GM19099 (cell line): ENCODE measurements around the gene PRKAB1.

ENCODE experiments used
- POLR2A ChIP-seq: IDR thresholded peaks from 3 replicates; pipeline ENCODE4 v1.6.1; 2011; ENCODE audit warnings: low read depth; ENCODE audit not compliant: insufficient read length; ENCODE audit errors: extremely low read depth

Gene PRKAB1

DNA sequence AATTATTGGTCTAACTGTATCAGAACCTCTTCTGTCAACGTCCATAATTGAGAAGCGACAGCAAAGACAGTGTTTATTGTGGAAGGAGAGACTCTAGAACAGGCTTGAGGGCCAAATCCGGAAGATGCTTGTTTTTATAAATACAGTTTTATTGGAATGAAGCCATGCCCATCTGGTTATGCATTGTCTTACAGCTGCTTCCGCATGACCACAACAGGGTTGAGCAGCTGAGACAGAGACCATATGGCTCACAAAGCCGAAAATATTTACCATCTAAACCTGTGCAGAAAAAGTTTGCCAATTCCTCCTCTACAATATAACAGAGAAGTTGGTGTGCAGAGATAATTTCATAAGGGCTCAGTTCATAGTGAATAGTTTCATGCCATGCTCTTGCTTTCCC, 24.5 kb downstream of the PRKAB1 start:
- no peak for TF ChIP-seq POLR2A

- no peak for TF ChIP-seq POLR2A
Measured at GRCh38 chr12:119692997-119693396, 25.1 kb downstream of the PRKAB1 start.

DNA sequence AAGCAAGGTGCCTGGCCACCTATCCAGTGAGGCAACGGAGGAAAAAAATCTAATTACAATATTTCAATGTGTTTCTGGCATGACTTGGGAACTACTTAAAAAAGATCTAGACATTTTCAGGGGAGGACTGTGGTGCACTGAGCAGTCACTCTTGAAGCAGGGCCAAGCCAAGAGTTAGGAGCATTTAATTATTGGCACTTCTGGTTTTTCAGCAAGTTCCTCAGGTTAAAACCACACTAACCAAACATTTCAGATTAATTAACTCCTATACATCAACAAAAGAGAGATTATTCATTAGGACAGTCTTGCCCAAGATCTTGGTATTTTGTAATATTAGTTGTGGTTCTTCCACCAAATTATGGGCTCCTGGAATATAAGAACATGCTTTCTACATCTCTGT, 25.6 kb downstream of the PRKAB1 start:
- no peak for TF ChIP-seq POLR2A

- TF ChIP-seq POLR2A, result no peak
Measured at GRCh38 chr12:119694111-119694510, 26.2 kb downstream of the PRKAB1 start.

- no peak for TF ChIP-seq POLR2A
Measured at GRCh38 chr12:119695034-119695433, 27.1 kb downstream of the PRKAB1 start.

DNA sequence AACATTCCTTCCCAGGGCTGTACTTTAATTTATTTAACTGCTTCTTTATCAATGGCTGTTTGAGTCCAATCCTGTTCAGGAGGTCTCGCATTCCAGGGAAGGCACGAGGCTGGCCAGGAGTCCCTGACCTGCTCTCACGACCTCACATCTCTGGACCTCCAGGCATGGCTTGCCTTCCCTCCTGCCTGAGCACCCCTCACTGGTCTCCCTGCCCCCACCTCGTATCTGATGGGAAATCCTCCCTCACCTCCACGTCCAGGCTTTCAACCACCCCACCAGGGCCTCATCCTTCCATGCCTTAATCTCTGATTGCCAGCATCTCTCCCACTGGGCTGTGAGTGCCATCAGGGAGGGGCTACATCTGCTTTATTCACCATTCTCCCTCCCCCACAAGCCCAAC, 29.0 kb downstream of the PRKAB1 start:
- no peak for TF ChIP-seq POLR2A

DNA sequence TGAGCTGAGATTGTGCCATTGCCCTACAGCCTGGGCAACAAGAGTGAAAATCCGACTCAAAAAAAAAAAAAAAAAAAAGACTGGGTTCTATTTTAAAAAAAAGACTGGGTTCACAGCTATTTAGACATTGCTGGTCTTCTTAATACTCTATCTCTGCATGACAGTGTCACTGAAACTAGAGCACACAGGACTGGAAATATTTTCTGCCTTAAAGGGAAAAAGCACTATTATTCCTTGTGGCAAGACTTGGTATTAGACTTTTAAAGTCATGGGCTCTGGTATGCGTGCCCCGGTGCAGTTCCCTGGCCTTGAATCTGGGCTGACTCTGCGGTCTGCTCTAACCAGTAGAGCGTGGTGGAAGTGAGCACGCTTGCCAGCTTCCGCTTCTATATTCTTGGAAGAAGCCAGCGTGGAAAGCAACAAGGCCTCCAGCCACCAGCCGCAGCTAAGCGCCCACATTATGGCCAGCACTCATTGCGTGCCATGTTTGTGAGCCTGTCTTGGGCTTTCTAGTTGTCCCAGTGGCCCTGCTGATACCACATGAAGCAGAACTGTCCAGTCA, 31.3 kb downstream of the PRKAB1 start:
- no peak for TF ChIP-seq POLR2A

GRCh38 chr12:119700078-119700477, 32.1 kb downstream of the PRKAB1 start:
- no peak for TF ChIP-seq POLR2A

- TF ChIP-seq POLR2A, result no peak
Measured at GRCh38 chr12:119704065-119704747, 36.3 kb downstream of the PRKAB1 start.

DNA sequence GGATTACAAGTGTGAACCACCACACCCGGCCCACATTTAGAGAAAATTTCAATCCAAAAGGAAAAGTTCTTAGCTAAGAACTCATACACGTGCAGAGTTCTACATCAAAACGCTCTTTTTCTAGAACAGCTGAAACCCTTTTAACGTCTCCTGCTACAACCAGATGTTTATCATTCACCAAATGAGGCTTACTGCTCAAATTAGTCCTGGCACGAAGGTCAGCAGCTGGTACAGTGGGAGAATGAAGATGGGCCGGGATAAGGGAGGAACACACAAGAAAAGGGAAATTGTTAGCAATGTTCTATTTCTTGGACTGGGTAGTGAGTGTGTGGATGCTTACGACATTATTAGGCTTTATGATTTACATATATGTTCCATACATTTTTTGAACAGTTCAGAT, 37.2 kb downstream of the PRKAB1 start:
- TF ChIP-seq POLR2A, result no peak

DNA sequence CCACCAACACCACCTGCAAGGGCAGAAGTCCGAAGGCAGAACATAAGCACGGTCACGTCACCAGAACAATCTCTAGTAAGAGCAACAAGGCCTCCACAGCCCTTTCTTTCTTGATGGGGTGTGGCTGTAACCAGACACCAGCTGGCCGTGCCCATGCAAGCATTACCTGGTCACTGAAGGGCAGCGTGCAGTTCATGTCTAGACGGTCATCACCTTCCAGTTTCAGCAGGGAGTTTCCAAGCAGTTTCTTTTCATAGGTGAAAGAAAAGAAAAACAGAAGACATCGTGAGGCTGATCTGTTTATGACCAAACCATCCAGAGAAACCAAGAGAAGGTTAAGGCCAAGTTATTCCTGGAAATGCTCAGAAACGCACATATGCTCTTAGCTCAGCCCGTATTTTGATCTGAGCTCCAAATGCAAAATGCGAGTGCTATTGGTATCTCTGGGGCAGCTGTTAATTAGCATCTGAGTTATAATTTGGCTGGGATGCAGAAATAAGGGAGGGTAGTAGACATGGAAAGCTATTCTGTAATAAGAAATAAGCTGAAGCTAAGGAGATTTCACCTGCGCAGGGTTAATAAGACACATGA, 42.5 kb downstream of the PRKAB1 start:
- TF ChIP-seq POLR2A, result no peak

DNA sequence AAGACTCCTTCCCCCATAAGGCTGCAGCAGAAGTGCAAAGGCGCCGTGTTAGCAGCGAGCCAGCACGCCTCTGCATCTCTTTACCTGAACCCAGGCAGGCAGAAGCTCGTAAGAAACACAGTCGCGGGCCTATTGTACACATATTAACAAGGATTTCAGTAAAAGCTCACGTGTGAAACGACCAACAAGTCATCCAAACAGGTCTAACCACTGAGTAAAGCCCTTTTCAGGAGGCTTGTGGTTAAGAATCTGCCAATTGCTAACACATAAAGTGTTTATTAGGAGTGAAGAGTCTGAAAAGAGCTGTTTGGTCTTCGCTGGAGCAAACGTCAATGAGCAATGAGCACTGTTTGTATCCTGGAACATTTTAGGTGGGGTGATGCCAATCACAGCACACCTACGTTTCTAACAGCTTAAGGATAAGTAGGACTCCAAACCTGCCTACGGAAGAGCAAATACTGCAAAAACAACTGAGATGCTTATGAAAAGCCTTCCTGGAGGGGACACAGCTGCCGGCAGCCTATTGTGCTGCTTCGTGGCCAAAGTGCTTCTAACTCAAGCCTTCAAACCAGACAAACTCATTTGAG, 43.1 kb downstream of the PRKAB1 start:
- no peak for TF ChIP-seq POLR2A

DNA sequence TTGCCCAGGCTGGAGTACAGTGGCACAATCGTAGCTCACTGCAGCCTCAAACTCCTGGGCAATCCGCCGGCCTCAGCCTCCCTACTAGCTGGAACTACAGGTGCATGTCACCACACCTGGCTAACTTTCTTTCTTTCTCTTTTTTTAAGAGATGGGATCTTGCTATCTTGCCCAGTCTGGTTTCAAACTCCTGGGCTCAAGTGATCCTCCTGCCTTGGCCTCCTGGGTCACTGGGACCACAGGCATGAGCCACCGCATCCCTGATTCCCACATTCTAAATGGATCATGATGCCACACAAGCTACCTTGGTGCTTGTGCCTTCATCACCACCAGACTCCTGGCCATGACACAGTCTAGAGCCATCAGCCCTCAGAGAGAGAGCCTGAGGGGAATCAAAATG, 43.8 kb downstream of the PRKAB1 start:
- TF ChIP-seq POLR2A, result no peak

- TF ChIP-seq POLR2A, result no peak
Measured at GRCh38 chr12:119712721-119713120, 44.8 kb downstream of the PRKAB1 start.

- no peak for TF ChIP-seq POLR2A
Measured at GRCh38 chr12:119713551-119714031, 45.7 kb downstream of the PRKAB1 start.
